PC-9 (cell line): ENCODE data around the gene MALRD1. TPM values are rescaled to one million over a fixed set of nuclear protein-coding genes. Genes with fewer than 3 reads are reported as not detected.

Experiments used
- BruUV-seq: library from RNA; stranded (reverse); fragments of 400-500 nt; replicated peaks from 2 replicates; lab custom pipeline; 2021; lab: Mats Ljungman, UMichigan
- CTCF ChIA-PET: fragments of 300-600 bp; sonication (Branson Sonifier 250); formaldehyde crosslinking; loops from one replicate; lab custom pipeline; 2022; ENCODE audit warnings: antibody characterized with exemption; lab: Charles Lee
- POLR2A ChIA-PET: fragments of 300-600 bp; sonication (Branson Sonifier 250); formaldehyde crosslinking; loops from one replicate; lab custom pipeline; 2022; ENCODE audit warnings: antibody characterized with exemption; ENCODE audit not compliant: unreplicated experiment; lab: Charles Lee
- DNase-seq, 2 experiments: peaks; one replicate each; pipeline versions ENCODE4 v3.0.0 to v3.0.0-alpha.2; 2015 to 2022; ENCODE audit warnings: mixed read lengths in 1 of 2
- H2AFZ ChIP-seq: fragments of 200-600 bp; sonication (generic); 2 replicates; pipeline ENCODE4 v1.8.1; 2017; ENCODE audit warnings: antibody characterized with exemption
- H3F3A ChIP-seq: fragments of 200-600 bp; sonication (generic); 2 replicates; pipeline ENCODE4 v1.8.1; 2017; ENCODE audit warnings: antibody characterized with exemption, mild to moderate bottlenecking, low read depth; ENCODE audit not compliant: insufficient read depth
- H3K27ac ChIP-seq: fragments of 200-600 bp; sonication (generic); 2 replicates; pipeline ENCODE4 v1.6.1; 2016; ENCODE audit warnings: mixed run types
- H3K27me3 ChIP-seq: fragments of 200-600 bp; sonication (generic); 2 replicates; pipeline ENCODE4 v1.6.1; 2016; ENCODE audit warnings: low read depth, mixed run types; ENCODE audit not compliant: insufficient read depth
- H3K36me3 ChIP-seq: fragments of 200-600 bp; sonication (generic); 2 replicates; pipeline ENCODE4 v1.6.1; 2016; ENCODE audit warnings: low read depth, mixed run types
- H3K4me1 ChIP-seq: fragments of 200-600 bp; sonication (generic); replicated peaks from 2 replicates; pipeline ENCODE4 v1.6.1; 2016; ENCODE audit warnings: mixed run types; ENCODE audit not compliant: insufficient read depth
- H3K4me2 ChIP-seq: fragments of 200-600 bp; sonication (generic); 2 replicates; pipeline ENCODE4 v1.6.1; 2017; ENCODE audit warnings: mixed run types
- H3K4me3 ChIP-seq: fragments of 200-600 bp; sonication (generic); 2 replicates; pipeline ENCODE4 v1.6.1; 2016; ENCODE audit warnings: mixed run types
- H3K79me2 ChIP-seq: fragments of 200-600 bp; sonication (generic); 2 replicates; pipeline ENCODE4 v1.6.1; 2017; ENCODE audit warnings: low read depth, mixed run types
- H3K9me2 ChIP-seq: fragments of 200-600 bp; sonication (generic); 2 replicates; pipeline ENCODE4 v1.8.1; 2017; ENCODE audit warnings: mild to moderate bottlenecking; ENCODE audit not compliant: insufficient read depth
- H3K9me3 ChIP-seq: fragments of 200-600 bp; sonication (generic); 2 replicates; pipeline ENCODE4 v1.8.1; 2016; ENCODE audit warnings: low read depth; ENCODE audit not compliant: insufficient read depth
- H4K20me1 ChIP-seq: fragments of 200-600 bp; sonication (generic); 2 replicates; pipeline ENCODE4 v1.8.1; 2017; ENCODE audit not compliant: insufficient read depth
- CTCF ChIP-seq: fragments of 200-600 bp; sonication (generic); conservative IDR thresholded peaks from 2 replicates; pipeline ENCODE4 v1.6.1; 2017; ENCODE audit warnings: mixed run types, antibody characterized with exemption, mild to moderate bottlenecking, moderate library complexity
- EZH2 ChIP-seq: fragments of 200-600 bp; sonication (generic); IDR thresholded peaks from 2 replicates; pipeline ENCODE4 v1.8.0; 2017; ENCODE audit warnings: antibody characterized with exemption, low read depth
- intact Hi-C: fragments of 100-400 bp; cut with micrococcal nuclease; formaldehyde crosslinking; loops from one replicate; pipeline ENCODE4 v1.10.0; 2022; ENCODE audit not compliant: unreplicated experiment
- total RNA-seq: library from RNA; stranded (reverse); gene quantifications from 2 replicates; pipeline ENCODE4 v1.2.3, GENCODE V29; 2021

The MALRD1 gene
- total RNA-seq, 1 experiment from 2014 or later: not detected

- no peak overlapping the region for H2AFZ ChIP-seq
- no peak overlapping the region for H3K4me2 ChIP-seq
- no peaks in the 10 kb centered on the region for H3K27me3 ChIP-seq
- CTCF ChIA-PET: no interaction called here
- POLR2A ChIA-PET: no interaction called here
- no peaks in the 10 kb centered on the region for H4K20me1 ChIP-seq
- no peaks in the 10 kb centered on the region for H3F3A ChIP-seq
- no peaks in the 10 kb centered on the region for H3K4me1 ChIP-seq
- H3K9me2 ChIP-seq: no peaks in the 10 kb centered on the region
- DNase-seq: no peak
- H3K27ac ChIP-seq: no peak overlapping the region
- BruUV-seq: no TSS peak
- no peaks in the 10 kb centered on the region for H3K36me3 ChIP-seq
- TF ChIP-seq CTCF: no peak
- no peak for TF ChIP-seq EZH2
- H3K9me3 ChIP-seq: no peaks in the 10 kb centered on the region
- no peak overlapping the region for H3K4me3 ChIP-seq
- H3K79me2 ChIP-seq: no peaks in the 10 kb centered on the region
- intact Hi-C loops: no loop called here
Measured at GRCh38 chr10:19317952-19318351, 269.4 kb downstream of the MALRD1 start.

GRCh38 chr10:19325581-19325980, 277.0 kb downstream of the MALRD1 start:
- ChIA-PET POLR2A (interaction anchor here (0.6 kb wide), 1 partner anchor 576 kb away, joined by 3 read pairs; no protein-coding TSS in a partner anchor), CTCF (no interaction called here)
- Histone ChIP-seq H4K20me1 (no peaks in the 10 kb centered on the region), H2AFZ (no peak overlapping the region), H3K4me3 (no peak overlapping the region), H3K9me2 (no peaks in the 10 kb centered on the region), H3K4me1 (no peaks in the 10 kb centered on the region), H3F3A (no peaks in the 10 kb centered on the region), H3K79me2 (no peaks in the 10 kb centered on the region), H3K36me3 (no peaks in the 10 kb centered on the region), H3K9me3 (no peaks in the 10 kb centered on the region), H3K4me2 (no peak overlapping the region), H3K27ac (no peak overlapping the region), H3K27me3 (no peaks in the 10 kb centered on the region)
- BruUV-seq: no TSS peak
- no peak for DNase-seq
- intact Hi-C loops: no loop called here
- TF ChIP-seq CTCF: no peak
- TF ChIP-seq EZH2: no peak

- no TSS peak for BruUV-seq
Measured at GRCh38 chr10:19328582-19328981, 280.0 kb downstream of the MALRD1 start.

More at GRCh38 chr10:19328582-19328981, 280.0 kb downstream of the MALRD1 start:
- no peak for TF ChIP-seq EZH2
- no peak for TF ChIP-seq CTCF
- Histone ChIP-seq H3K9me3 (no peaks in the 10 kb centered on the region), H3K9me2 (no peaks in the 10 kb centered on the region), H3K27ac (no peak overlapping the region), H3K79me2 (no peaks in the 10 kb centered on the region), H3K4me2 (no peak overlapping the region), H3K36me3 (no peaks in the 10 kb centered on the region), H3K27me3 (no peaks in the 10 kb centered on the region), H4K20me1 (no peaks in the 10 kb centered on the region), H3K4me3 (no peak overlapping the region), H3F3A (no peaks in the 10 kb centered on the region), H3K4me1 (no peaks in the 10 kb centered on the region), H2AFZ (no peak overlapping the region)
- ChIA-PET POLR2A (no interaction called here), CTCF (no interaction called here)
- no peak for DNase-seq
- intact Hi-C loops: no loop called here
